Peyer's patch (tissue), 4 donors: ENCODE measurements around the gene NIP7. TPM values are rescaled to one million over a fixed set of nuclear protein-coding genes. Genes with fewer than 3 reads are reported as not detected.
"Not testable (repeated sequence)": the region's sequence is repeated elsewhere in the genome, so short reads cannot be mapped to it uniquely, and the experiment has no call there.

ENCODE experiments used
- DNase-seq, 3 donors: peaks; one replicate each; pipeline ENCODE4 v3.0.0-alpha.2; 2017 to 2019
- H3K27ac ChIP-seq, 4 donors: fragments of 200-600 bp; sonication (generic); one replicate each; pipeline ENCODE4 v1.5.1; 2016 to 2019
- H3K27me3 ChIP-seq, 2 donors: fragments of 200-600 bp; sonication (generic); one replicate each; pipeline ENCODE4 v1.5.1; 2019
- H3K36me3 ChIP-seq, 3 donors: fragments of 200-600 bp; sonication (generic); one replicate each; pipeline ENCODE4 v1.5.1; 2016 to 2019
- H3K4me1 ChIP-seq, 4 donors: fragments of 200-600 bp; sonication (generic); one replicate each; pipeline ENCODE4 v1.5.1; 2016 to 2019
- H3K4me3 ChIP-seq, 4 donors: fragments of 200-600 bp; sonication (generic); 1 replicate in 3 of 4; 2 replicates in 1 of 4; pipeline ENCODE4 v1.5.1; 2016 to 2019; ENCODE audit warnings: mild to moderate bottlenecking in 1 of 4
- H3K9me3 ChIP-seq, 4 donors: fragments of 200-600 bp; sonication (generic); one replicate each; pipeline ENCODE4 v1.5.1; 2016 to 2019; ENCODE audit warnings: mild to moderate bottlenecking in 1 of 4
- POLR2A ChIP-seq, 2 donors: fragments of 450-650 bp; IDR thresholded peaks; one replicate each; pipeline ENCODE4 v1.5.1; 2017; ENCODE audit warnings: antibody characterized with exemption in 2 of 2, mild to moderate bottlenecking in 2 of 2, moderate library complexity in 2 of 2
- total RNA-seq, 4 donors: library from RNA; depleted of rRNA; stranded (reverse); fragments of >200 nt; gene quantifications; one replicate each; pipeline ENCODE4 v1.1.0, GENCODE V29; 2016
- TF ChIP-seq, protein P1 (sequence below), 6 experiments: fragments of 450-650 bp in 4 of 6; fragments of 200-600 bp in 2 of 6; sonication (generic) in 1 of 6; IDR thresholded peaks; one replicate each; pipeline ENCODE4 v1.5.1; 2017 to 2019; ENCODE audit warnings: antibody characterized with exemption in 6 of 6, mild to moderate bottlenecking in 3 of 6, moderate library complexity in 1 of 6

Gene NIP7
- total RNA-seq, 4 donors from 2014 or later: 6.9 to 20.6 (median 10.5) TPM

DNA sequence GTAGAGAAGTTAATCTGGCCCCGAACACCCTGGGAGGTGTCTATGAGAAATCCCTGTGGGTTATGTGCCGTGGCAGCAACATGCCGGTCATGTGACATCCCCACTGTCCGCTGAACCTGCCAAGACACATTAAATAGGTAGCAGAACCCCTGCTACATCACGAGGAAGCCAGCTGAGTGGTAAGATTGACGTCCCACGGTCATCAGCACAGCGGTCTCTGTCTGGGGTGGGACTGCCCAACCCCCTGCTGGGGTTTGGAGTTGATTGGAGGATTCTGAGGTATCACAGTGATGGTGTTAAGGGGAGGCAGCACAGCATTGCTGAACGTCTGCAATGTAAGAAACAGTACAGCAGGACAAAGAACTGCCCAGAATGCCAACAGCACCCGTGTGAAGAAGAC lies 10.0 kb downstream of the NIP7 start:
- Histone ChIP-seq H3K27me3 (no peaks in the 10 kb centered on the region), H3K9me3 (no peaks in the 10 kb centered on the region), H3K4me3 (no peak overlapping the region), H3K27ac (no peak overlapping the region), H3K36me3 (peaks cover 0 to 16% (median 0%) of the 10 kb centered on the region in 3 donors), H3K4me1 (peaks cover 0 to 6% (median 0%) of the 10 kb centered on the region in 4 donors)
- TF ChIP-seq, protein P1, sequence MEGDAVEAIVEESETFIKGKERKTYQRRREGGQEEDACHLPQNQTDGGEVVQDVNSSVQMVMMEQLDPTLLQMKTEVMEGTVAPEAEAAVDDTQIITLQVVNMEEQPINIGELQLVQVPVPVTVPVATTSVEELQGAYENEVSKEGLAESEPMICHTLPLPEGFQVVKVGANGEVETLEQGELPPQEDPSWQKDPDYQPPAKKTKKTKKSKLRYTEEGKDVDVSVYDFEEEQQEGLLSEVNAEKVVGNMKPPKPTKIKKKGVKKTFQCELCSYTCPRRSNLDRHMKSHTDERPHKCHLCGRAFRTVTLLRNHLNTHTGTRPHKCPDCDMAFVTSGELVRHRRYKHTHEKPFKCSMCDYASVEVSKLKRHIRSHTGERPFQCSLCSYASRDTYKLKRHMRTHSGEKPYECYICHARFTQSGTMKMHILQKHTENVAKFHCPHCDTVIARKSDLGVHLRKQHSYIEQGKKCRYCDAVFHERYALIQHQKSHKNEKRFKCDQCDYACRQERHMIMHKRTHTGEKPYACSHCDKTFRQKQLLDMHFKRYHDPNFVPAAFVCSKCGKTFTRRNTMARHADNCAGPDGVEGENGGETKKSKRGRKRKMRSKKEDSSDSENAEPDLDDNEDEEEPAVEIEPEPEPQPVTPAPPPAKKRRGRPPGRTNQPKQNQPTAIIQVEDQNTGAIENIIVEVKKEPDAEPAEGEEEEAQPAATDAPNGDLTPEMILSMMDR (IDR thresholded peaks at IDR 0.05): no peak
- no peak for TF ChIP-seq POLR2A (IDR thresholded peaks at IDR 0.05)
- DNase-seq: no peak

DNA sequence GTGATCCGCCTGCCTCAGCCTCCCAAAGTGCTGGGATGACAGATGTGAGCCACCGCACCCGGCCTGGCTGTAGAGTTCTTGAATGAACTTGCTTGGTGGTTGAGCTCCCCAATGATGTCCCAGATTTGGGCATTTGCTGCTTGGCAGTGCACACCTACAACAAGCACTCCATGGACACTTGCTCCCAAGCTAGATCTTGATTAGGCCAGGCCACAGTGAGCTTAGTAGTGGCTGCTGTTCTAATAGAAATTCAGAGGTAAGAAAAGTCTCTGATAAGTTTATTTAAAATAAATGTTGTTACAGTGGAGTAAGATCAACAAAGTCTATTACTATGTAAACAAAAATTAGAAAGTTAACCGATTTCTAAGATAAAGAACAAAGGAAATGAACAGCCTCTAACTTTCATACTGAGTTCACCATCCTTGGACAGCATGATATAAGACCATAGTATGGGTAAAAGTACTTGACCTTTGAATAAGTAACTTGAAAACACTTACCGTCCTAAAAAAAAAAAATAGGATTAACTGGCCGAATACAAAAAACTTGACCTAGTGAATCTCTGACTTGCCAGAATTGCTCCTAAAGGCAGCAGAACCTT lies 11.1 kb downstream of the NIP7 start:
- peak overlapping the region in 1 of 4 donors; percentile 33 for H3K4me3 ChIP-seq
- peaks cover 0 to 6% (median 0%) of the 10 kb centered on the region in 4 donors for H3K4me1 ChIP-seq
- no peak overlapping the region for H3K27ac ChIP-seq
- no peaks in the 10 kb centered on the region for H3K27me3 ChIP-seq
- peaks cover 0 to 22% (median 0%) of the 10 kb centered on the region in 3 donors for H3K36me3 ChIP-seq
- no peaks in the 10 kb centered on the region for H3K9me3 ChIP-seq
- TF ChIP-seq POLR2A (IDR thresholded peaks at IDR 0.05): no peak
- TF ChIP-seq, protein P1 (IDR thresholded peaks at IDR 0.05): no peak
- no peak for DNase-seq

DNA sequence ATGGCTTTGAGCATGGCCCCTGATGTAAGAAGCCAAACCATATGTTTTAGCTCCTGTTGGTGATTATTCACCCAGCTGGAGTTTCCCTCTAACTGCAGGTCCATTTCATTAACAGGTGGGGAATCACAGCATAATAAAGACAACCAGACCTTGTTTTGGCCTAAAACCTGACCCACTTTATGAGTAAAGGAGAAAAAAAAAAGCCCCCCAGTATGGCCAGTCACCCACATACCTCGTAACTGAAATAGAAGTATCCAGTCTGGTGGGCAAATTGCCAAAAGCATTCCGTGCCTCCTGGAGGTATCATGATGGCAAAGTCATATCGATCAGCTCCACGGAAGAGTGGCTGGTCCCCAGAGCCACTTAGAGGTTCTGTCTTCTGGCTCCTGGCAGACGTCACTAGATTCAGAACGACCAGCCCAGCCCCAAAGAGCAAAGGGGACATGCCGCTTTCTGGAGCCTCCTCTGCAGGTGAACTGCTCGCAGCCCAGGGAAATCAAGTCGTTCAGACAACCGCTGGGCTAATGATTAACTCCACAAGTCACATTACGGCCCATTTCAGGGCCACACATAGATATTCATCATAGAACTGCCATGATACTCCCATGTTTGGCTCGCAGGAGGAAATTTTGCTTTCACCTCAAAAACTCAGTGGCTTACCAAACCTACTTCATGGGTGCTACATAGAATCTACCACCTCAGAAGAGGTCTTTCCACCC lies 11.9 kb downstream of the NIP7 start, which contains the start of gene TMED6:
TSS of gene TMED6 (minus strand) at position 478 of the 719 bp plus-strand sequence. CDS start at position 445, 33 bp downstream.
- Histone ChIP-seq H3K27me3 (no peaks in the 10 kb centered on the region), H3K27ac (peak within 1 kb of the TSS in 2 of 4 donors; percentile 44 to 52), H3K4me1 (peaks cover 0 to 6% (median 0%) of the 10 kb centered on the region in 4 donors), H3K36me3 (peaks cover 0 to 31% (median 0%) of the 10 kb centered on the region in 3 donors), H3K9me3 (no peaks in the 10 kb centered on the region), H3K4me3 (peak within 1 kb of the TSS in 2 of 4 donors; percentile 33 to 44)
- peak in 1 of 2 donors; percentile 11 for TF ChIP-seq POLR2A (IDR thresholded peaks at IDR 0.05)
- TF ChIP-seq, protein P1 (IDR thresholded peaks at IDR 0.05): no peak
- peak in 2 of 3 donors; percentile 71 to 79 for DNase-seq

DNA sequence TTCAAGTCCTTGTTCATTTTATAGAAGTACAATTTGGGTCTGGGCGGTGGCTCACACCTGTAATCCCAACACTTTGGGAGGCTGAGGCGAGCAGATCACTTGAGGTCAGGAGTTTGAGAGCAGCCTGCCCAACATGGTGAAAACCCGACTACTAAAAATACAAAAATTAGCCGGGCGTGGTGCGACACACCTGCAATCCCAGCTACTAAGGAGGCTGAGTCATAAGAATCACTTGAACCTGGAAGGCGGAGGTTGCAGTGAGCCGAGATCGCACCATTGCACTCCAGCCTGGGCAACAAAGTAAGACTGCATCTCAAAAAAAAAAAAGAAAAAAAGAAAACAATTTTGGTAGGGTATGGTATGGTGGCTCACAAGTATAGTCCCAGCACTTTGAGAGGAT lies 20.5 kb downstream of the NIP7 start:
- not testable (repeated sequence) for H3K27me3 ChIP-seq, H3K4me3 ChIP-seq, H3K9me3 ChIP-seq, DNase-seq, H3K4me1 ChIP-seq, H3K27ac ChIP-seq
- H3K36me3 ChIP-seq: peaks cover 0 to 56% (median 0%) of the 10 kb centered on the region in 3 donors

DNA sequence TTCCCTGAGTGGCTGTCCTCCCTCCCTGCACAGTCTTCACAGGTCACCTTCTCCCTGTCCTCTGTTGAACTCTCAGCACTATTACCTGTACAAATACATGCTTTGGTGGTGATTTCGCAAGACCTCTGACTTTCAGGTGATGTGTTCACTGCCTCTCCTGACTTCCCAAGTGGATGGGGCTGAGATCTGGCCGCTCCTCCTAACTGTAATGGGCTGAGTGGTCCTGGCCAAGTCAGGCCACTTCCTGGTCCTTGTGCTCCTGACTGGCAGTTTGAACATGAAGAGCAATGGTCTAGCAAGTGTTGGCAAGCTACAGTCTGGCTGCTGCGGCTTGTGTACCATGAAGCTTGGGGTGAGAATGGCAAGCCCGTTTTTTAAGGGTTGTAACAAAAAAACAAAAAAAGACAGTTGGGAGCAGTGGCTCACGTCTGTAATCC lies 23.7 kb downstream of the NIP7 start:
- Histone ChIP-seq H3K27me3 (no peaks in the 10 kb centered on the region), H3K4me1 (no peaks in the 10 kb centered on the region), H3K4me3 (no peak overlapping the region), H3K36me3 (peaks cover 0 to 68% (median 0%) of the 10 kb centered on the region in 3 donors), H3K27ac (no peak overlapping the region), H3K9me3 (no peaks in the 10 kb centered on the region)
- TF ChIP-seq, protein P1 (IDR thresholded peaks at IDR 0.05): no peak
- TF ChIP-seq POLR2A (IDR thresholded peaks at IDR 0.05): no peak
- DNase-seq: no peak

DNA sequence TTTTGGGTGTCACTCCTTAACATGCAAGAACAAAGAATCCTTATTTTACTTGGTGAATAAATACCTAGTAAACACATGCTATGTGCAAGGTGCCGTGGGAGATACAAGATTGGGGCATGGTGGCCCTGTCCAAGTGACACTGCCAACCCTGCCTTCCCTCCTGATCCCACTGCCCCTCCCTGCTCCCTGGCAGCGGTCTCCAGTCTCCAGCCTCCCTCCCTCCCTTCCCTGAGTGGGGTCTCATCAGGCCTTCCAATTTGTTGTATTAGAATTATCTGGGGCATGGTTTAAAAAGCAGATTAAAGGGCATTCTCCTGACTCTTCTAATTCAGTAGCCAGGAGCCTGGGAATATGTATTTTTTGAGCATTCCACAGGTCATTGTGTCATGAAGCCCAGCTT lies 24.5 kb downstream of the NIP7 start:
- Histone ChIP-seq H3K4me1 (no peaks in the 10 kb centered on the region), H3K27ac (no peak overlapping the region), H3K9me3 (no peaks in the 10 kb centered on the region), H3K4me3 (no peak overlapping the region), H3K36me3 (peaks cover 0 to 76% (median 0%) of the 10 kb centered on the region in 3 donors), H3K27me3 (no peaks in the 10 kb centered on the region)
- DNase-seq: no peak
- TF ChIP-seq, protein P1 (IDR thresholded peaks at IDR 0.05): no peak
- TF ChIP-seq POLR2A (IDR thresholded peaks at IDR 0.05): no peak
